Measurements from ENCODE around the gene PHYKPL.
"Not testable (repeated sequence)": the region's sequence is repeated elsewhere in the genome, so short reads cannot be mapped to it uniquely, and the experiment has no call there.

Gene PHYKPL

GRCh38 chr5:178207917-178208280 is 24.7 kb downstream of the PHYKPL start:
- no peak for DNase-seq (ENCODE audit: low read depth in 3 of 3)

GRCh38 chr5:178207183-178207916 is 25.3 kb downstream of the PHYKPL start:
- no peak for DNase-seq (ENCODE audit: low read depth in 3 of 3)

GRCh38 chr5:178206166-178207101 is 26.2 kb downstream of the PHYKPL start:
- no peak for DNase-seq (ENCODE audit: low read depth in 3 of 3)

DNA sequence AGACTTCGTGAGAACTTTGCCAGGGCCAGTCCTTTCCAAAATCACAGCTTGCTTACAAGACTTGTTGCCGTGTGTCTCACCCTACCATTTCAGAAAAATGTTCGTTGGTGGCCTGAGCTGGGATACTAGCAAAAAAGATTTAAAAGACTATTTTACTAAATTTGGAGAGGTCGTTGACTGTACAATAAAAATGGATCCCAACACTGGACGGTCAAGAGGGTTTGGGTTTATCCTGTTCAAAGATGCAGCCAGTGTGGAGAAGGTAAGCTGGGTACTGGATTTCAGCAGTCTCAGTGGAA is 26.9 kb downstream of the PHYKPL start:
- no peak for DNase-seq (ENCODE audit: low read depth in 3 of 3)

DNA sequence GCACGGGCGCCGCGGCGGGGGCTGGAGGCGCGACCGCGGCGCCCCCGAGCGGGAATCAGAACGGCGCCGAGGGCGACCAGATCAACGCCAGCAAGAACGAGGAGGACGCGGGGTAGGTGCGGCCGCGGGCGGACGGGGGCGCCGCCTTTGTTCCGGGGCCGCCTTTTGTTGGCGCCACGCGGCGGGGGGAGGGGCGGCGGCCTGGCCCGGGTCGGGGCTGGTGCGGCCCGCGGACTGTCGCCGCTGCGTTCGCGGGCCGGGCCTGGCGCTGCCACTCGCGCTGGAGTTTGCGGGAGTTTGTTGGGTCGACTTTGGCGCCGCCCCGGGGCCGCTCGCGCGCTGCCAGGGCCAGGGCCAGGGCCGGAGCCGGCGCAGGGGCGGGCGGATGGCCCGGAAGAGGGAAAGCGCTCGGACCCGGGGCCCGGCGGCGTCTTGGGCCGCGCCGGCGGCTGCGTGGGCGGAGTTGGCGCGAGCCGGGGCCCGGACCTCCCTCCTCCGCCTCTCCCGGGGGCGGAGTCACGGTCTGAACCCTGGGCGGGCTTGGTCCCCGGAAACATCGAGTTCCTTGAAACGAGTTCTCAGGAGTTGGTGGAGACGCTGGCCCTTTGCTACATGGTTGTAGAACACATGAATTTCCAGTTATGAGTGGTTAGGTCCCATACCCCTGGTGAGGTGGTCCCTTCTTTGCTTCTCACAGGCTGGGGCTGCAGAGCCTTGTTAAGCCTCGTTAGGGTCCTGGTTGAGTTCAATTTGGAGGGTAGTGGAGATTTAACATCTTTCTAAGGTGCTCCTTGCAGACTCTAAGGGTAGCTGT is 27.5 kb downstream of the PHYKPL start:
- peak; percentile 51 to 62 (median 53) for DNase-seq (ENCODE audit: low read depth in 3 of 3)

DNA sequence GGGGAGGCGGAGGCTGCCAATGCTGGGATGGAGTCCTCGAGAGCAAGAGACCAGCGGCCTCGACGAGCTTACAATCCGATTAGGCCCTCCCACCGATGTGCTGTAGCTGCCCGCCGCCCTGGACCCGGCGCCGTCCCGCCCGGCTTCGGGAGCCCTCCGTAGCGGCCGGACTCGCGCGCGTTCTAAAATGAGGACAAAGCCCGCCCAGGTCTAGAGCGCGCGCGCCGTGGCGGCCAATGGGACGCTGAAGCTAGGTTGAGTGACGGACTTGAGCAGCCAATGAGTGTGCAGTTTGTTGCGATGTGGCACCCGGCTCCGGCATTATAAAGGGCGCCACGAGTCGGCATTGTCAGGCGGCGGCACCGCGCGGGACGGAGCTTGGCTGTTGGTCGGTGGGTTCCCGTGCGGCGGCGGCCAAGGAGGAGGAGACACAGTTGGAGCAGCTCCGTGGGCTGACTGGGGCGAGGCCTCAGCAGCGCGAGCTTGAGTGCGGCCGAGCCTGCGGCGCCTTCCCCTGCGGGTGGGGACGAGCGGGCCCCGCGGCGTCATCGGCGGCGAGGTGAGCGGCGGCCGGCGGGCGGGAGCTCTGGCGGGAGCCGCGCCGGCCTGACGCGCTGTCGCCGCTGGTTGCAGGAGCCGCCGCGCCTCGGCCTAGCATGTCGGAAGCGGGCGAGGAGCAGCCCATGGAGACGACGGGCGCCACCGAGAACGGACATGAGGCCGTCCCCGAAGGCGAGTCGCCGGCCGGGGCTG is 28.2 kb downstream of the PHYKPL start, which contains the start of gene HNRNPAB:
TSS of gene HNRNPAB (plus strand) at position 352 of the 753 bp plus-strand sequence. CDS start at position 657, 305 bp downstream.
- DNase-seq (ENCODE audit: low read depth in 3 of 3): peak; percentile 92 to 95 (median 93)

DNA sequence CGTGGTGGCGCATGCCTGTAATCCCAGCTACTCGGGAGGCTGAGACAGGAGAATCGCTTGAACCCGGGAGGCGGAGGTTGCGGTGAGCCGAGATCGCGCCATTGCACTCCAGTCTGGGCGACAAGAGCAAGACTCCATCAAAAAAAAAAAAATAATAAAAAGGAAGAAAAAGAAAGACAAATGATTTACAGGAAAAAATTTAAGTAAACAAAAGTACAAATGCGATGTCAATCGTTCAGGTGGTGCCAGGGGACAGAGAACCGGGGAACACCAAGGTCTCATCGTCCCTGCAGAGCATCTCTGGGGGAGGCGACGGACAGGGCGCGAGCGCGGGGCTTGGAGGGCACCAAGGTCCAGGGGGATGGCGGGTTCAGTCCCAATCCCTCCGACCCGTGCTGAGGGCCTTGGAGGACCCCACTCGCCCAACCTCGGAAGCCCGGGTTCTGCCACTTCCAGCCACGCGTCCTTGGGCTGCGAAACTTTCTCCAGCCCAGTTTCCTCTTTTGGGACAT is 28.9 kb downstream of the PHYKPL start:
- DNase-seq (ENCODE audit: low read depth in 3 of 3): peak in 2 of 3 experiments; percentile 18 to 28

- DNase-seq (ENCODE audit: low read depth in 3 of 3): no peak
These were observed 30.1 kb downstream of the PHYKPL start for GRCh38 chr5:178202541-178202940.

- DNase-seq (ENCODE audit: low read depth in 3 of 3): no peak
These were observed 30.7 kb downstream of the PHYKPL start for GRCh38 chr5:178201927-178202235.

DNA sequence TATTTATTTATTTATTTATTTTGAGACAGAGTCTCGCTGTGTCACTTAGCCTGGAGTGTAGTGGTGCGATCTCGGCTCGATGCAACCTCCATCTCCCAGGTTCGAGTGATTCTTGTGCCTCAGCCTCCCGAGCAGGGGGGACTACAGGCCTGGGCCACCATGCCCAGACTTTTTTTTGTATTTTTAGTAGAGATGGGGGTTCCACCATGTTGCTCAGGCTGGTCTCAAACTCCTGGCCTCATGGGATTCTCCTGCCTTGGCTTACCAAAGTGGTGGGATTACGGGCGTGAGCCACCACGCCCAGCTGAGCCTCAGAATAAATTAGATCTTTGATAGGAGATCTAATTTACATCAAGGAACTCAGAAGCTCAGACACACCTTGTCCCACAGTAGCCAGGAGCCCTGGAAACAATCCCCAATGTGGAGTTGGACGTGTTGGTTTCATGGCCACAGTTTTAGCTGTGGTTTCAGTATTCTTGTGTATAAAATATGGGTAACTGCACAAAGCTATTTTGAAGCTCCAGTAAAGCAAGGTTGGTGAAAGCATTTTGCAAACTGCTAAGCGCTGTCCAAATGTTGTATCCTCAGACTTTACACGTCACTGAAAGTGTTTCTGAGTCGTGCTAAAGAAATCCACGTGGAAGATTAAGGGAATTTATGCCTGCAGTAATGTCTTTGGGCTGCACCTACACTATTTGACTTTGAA is 31.2 kb downstream of the PHYKPL start:
- DNase-seq (ENCODE audit: low read depth in 3 of 3): no peak

- no peak for DNase-seq (ENCODE audit: low read depth in 3 of 3)
These were observed 32.8 kb downstream of the PHYKPL start for GRCh38 chr5:178199581-178200434.

- DNase-seq (ENCODE audit: low read depth in 3 of 3): no peak
These were observed 33.9 kb downstream of the PHYKPL start for GRCh38 chr5:178198706-178199105.

DNA sequence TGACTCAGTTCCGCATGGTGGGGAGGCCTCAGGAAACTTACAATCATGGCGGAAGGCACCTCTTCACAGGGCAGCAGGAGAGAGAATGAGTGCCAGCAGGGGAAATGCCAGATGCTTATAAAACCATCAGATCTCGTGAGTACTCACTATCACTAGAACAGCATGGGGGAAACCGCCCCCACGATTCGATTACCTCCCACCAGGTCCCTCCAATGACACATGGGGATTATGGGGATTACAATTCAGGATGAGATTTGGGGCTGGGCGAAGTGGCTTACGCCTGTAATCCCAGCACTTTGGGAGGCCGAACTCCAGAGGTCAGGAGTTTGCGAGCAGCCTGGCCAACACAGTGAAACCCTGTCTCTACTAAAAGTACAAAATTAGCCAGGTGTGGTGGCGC is 34.5 kb downstream of the PHYKPL start:
- not testable (repeated sequence) for DNase-seq (ENCODE audit: low read depth in 3 of 3)

DNA sequence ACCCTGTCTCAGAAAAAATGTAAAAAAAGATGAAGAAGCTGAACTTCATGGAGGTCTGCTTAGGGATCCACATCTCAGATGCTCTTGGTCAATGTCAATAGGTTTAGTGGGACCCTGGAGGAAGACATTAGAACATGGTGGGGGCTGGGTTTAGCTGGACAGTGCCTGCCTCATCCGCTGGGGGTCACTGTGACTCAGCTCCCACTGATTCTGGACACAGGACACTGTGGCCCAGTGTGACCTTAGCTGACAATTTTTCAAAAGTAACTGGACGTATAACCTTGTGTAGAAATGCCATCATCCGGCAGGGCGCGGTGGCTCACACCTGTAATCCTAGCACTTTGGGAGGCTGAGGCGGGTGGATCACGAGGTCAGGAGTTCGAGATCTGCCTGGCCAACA is 35.6 kb downstream of the PHYKPL start:
- DNase-seq (ENCODE audit: low read depth in 3 of 3): no peak

- no peak for DNase-seq (ENCODE audit: low read depth in 3 of 3)
These were observed 36.3 kb downstream of the PHYKPL start for GRCh38 chr5:178196281-178196812.

DNA sequence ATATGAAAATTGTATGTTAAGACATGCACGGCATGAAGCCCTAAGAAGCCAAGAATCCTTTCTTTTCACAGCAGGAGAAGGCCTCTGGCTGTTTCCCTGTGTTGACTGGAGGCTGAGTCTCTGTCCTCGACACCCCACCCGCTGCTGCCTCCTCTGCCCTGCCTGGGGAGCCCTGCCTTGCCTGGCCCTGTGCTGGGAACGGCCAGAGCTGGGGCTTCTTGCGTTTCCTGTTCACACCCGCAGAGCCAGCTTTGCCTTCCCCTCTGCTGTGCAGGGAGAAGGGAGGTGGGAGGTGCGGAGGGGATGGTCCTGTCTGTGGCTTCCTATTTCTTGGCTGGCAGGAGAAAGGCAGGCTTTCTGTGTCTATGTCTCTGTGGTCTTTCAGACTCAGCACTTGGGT is 38.6 kb downstream of the PHYKPL start:
- DNase-seq (ENCODE audit: low read depth in 3 of 3): no peak

DNA sequence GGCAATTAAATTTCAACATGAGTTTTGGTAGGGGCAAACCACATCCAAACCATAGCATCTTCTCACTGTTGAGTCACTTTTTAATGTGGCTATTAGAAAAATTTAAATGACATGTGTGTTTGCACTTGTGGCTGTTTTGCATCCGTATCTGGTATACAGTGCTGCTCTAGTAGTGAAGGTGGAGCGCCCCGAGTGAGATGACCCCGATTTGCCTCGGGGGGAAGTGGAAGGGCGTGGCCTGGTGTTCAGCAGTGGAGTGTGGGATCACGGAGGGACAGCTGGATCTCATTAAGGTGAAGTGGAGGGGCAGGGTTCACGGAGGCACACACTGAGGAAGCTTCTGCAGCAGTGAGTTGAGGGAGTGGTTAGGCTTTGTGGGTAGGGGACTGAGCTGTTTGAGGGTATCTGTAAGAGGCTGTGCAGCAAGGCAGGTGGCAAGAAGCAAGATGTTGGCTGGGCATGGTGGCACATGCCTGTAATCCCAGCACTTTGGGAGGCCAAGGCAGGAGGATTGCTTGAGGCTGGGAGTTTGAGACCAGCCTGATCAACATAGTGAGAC is 39.3 kb downstream of the PHYKPL start:
- no peak for DNase-seq (ENCODE audit: low read depth in 3 of 3)

- no peak for DNase-seq (ENCODE audit: low read depth in 3 of 3)
These were observed 39.8 kb downstream of the PHYKPL start for GRCh38 chr5:178192787-178193186.

DNA sequence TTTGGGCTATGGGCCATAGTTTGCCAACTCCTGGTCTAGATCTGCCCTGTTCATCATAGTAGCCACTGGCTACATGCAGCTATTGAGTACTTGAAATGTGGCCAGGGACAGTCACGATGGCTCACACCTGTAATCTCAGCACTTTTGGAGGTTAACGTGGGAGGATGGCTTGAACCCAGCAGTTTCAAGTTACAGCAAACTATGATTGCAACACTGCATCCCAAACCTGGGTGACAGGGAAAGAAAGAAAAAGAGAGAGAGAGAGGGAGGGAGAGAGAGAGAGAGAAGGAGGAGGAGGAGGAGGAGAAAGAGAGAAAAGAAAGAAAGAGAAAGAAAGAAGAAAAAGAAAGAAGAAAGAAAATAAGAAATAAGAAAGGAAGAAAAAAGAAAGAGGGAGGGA is 40.4 kb downstream of the PHYKPL start:
- no peak for DNase-seq (ENCODE audit: low read depth in 3 of 3)

Data from stimulated activated CD4-positive, alpha-beta T cell treated with anti-CD3 and anti-CD28 coated beads, TNF-alpha, amount 100 ng/mL, for 4 hours (primary cell).